ENCODE measurements around the gene HK2.
"Not testable (repeated sequence)": the region's sequence is repeated elsewhere in the genome, so short reads cannot be mapped to it uniquely, and the experiment has no call there.

HK2 gene

DNA sequence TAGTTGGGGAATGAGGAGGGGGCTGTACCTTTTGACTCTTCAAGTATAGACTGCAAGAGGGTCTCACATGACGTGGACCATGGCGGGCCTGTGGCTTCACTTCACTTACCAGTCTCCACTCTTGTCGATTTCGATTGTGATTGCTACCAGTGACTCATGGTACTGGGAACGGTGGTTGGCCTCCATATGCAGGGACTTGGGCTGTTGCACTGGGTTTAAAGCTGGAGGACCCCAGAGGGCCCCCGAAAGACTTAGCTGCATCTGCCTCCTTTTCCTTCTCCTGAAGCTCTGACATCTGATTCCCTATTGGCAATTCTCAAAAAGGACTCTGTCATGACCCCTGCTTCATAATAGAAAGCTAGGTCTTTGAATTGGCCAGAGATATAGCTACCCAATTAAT, 43.4 kb downstream of the HK2 start:
- no peak for DNase-seq (ENCODE audit: low read depth, low spot score)

DNA sequence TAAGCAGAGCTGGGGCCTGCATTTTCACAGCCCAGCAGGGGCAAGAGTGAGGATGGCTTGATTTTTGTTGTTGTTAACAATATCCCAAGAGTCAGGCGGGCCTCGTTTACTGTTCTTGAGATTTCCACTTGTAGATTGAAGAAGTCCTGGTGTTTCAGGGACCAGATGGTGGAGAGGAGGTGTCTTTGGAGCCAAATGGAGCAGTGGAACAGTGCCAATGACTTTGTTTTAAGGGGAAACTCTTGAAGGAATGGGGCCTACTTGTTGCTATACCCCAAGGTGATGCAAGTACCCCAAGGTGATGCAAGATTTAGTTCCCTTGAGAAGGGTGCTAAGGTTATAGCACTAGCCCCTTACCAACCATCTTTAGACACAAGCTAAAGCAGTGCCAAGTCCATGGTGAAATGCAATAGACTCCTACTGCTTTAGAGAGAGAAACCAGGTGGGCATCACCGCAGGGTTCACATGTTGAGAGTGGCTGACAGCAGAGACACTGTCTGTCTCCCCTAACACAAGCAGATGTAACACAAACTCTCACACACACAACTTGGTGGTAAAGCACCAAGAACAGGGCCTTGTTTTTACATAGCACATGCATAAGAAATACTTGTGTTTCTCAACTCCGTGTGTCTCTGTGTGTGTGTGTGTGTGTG, 44.0 kb downstream of the HK2 start:
- no peak for DNase-seq (ENCODE audit: low read depth, low spot score)

DNA sequence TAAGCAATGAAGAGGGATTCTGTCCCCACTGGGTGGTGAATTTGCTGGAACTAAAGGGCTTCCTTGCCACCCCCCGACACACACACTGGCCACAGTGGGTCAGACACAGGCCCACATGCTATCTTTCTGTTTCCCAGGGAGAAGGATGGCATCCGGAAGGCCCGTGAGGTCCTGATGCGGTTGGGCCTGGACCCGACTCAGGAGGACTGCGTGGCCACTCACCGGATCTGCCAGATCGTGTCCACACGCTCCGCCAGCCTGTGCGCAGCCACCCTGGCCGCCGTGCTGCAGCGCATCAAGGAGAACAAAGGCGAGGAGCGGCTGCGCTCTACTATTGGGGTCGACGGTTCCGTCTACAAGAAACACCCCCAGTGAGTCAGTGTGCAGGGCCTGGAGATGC, 44.6 kb downstream of the HK2 start:
- DNase-seq (ENCODE audit: low read depth, low spot score), result no peak

DNA sequence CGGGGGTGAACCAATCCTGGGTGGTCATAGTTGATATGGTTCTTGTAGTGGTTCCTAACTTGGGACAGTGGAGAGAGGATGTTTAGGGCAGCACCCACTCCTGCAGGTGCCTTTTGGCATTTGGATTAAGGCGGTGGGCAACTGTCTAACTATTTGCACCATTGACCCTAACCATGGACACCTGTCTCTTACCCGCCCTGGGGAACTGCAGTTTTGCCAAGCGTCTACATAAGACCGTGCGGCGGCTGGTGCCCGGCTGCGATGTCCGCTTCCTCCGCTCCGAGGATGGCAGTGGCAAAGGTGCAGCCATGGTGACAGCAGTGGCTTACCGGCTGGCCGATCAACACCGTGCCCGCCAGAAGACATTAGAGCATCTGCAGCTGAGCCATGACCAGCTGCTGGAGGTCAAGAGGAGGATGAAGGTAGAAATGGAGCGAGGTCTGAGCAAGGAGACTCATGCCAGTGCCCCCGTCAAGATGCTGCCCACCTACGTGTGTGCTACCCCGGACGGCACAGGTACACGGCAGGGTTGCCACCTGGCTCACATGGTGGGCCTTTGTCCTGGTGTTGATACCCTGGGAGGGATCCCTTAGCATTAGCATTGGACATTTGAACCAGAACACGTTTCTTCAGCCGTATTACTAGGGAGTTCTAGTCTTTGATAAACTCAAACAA, 46.3 kb downstream of the HK2 start:
- DNase-seq (ENCODE audit: low read depth, low spot score), result no peak

DNA sequence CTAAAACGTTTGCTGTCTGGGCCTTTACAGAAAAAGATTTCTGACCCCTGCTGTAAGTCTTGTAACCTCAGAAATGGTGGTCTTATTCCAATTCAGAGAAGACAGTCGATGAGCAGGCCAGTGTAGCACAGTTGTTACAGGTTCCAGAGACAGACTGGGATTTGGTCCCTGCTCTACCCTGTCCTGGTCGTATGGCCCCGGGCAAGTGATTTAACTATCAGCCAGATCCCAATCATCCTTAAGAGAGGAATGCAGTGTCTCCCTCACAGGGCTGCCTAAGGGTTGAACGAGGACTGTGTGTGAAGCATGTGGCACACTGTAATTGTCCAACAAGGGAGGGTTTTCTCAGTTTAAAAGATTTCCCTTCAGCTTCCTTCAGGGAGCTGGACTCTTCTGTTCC, 47.2 kb downstream of the HK2 start:
- DNase-seq (ENCODE audit: low read depth, low spot score), result no peak

DNA sequence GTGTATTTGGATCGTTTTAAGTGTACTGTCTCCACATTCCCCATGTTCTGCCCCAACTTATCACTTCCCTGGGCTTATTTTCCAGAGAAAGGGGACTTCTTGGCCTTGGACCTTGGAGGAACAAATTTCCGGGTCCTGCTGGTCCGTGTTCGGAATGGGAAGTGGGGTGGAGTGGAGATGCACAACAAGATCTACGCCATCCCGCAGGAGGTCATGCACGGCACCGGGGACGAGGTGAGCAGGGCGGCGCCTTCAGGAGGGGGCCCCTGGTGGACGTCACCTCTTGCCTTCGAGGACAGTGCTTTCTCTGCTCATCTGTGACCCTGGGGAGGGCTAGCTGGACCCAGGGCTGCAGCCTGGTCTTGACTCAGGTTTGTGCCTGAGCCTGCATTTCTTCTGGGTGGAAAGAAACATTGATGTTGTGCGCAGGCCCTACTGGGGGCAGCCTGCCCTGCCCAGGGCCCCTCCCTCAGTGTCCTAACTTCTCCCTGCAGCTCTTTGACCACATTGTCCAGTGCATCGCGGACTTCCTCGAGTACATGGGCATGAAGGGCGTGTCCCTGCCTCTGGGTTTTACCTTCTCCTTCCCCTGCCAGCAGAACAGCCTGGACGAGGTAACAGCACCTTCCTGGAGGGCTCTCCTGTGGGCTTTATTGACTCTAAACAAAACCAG, 47.8 kb downstream of the HK2 start:
- DNase-seq (ENCODE audit: low read depth, low spot score), result no peak

DNA sequence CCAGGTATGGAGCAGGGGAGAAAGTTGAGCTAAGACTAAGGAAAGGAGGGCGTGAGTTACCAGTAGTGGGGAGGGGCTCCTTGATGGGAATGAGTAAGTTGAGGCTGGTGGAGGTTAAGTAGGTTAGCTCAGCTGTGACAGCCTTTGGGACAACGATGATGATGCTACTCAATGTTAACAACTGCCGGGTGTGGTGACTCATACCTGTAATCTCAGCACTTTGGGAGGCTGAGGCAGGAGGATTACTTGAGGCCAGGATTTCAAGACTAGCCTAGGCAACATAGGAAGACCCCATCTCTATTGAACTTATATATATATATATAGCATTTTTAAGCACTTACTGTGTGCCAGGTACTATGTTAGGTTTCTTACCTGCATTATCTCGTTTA, 48.4 kb downstream of the HK2 start:
- DNase-seq (ENCODE audit: low read depth, low spot score), result no peak

DNA sequence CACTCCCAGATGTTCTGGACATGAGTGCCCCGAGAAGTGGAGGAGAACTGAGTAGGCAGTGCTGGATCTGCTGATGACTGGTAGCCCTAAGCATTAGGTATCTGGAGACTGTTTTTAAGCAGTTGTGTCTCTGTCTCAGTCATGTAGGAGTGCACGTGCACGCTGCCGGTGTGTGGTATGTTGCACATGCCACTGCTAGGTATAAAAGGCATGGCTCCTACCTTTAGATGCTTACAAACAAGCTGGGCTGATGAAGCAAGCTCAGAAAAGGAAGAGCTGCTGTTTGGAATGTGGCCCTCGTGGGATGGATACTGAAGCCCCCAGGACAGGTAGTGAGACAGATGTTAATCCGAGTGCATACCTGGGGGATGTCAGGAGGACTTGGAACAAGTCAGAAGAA, 49.1 kb downstream of the HK2 start:
- DNase-seq (ENCODE audit: low read depth, low spot score), result no peak

DNA sequence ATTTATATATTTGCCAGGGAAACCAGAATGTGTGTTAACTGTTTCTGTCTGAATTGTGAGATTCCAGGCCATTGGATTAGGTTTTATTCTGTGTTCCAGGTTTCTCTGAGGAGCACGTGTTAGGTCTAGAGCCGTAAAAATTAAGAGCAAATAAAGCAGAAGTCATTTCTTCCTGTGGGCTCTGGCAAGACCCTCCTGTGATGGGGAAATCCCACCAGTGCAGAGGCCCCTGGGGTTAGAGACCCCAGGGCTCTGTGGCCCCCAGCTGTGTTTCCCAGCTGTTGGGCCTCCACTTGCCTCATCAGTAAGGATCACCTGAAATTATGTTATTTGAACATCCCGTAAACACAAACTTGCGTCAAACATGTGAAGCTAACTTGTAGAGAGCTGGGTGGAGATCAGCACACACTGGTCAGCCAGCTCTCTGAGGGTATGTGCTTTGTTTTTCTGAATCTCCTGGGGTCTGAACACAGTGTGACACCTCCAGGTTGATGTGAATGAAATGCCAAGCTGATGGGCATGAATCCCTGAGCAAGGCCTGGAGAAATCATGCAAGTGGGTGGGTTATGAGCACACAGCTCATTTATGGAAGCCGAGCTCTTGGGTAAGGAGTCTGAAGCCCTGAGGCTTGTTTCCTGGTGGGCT, 50.3 kb downstream of the HK2 start:
- DNase-seq (ENCODE audit: low read depth, low spot score), result no peak

DNA sequence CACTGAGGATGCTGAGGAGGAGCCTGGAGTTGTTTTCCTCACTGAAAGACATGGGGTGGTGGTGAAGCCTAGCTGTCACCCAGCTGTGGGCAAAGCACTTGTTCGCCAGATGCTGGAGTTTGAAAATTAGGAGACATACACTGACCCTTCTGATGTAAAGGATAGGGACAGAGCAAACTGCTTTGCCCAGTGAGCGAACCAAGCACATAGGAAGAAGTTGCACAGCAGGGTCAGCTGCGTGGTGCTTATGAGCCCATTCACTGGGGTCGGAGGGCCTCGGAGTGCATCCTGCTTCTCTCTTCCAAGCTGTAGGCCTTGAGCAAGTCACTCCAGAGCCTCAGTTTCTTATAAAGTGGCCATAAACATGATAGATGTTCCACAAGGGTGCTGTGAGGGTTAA, 50.9 kb downstream of the HK2 start:
- no peak for DNase-seq (ENCODE audit: low read depth, low spot score)

DNA sequence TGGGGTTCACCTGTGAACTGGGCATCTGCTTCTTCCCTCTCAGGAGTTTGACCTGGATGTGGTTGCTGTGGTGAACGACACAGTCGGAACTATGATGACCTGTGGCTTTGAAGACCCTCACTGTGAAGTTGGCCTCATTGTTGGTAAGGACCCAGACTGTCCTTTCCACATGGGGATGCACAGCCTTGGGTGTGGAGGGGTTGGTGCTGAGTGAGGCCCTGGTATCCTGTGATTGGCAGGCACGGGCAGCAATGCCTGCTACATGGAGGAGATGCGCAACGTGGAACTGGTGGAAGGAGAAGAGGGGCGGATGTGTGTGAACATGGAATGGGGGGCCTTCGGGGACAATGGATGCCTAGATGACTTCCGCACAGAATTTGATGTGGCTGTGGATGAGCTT, 52.3 kb downstream of the HK2 start:
- DNase-seq (ENCODE audit: low read depth, low spot score), result no peak

DNA sequence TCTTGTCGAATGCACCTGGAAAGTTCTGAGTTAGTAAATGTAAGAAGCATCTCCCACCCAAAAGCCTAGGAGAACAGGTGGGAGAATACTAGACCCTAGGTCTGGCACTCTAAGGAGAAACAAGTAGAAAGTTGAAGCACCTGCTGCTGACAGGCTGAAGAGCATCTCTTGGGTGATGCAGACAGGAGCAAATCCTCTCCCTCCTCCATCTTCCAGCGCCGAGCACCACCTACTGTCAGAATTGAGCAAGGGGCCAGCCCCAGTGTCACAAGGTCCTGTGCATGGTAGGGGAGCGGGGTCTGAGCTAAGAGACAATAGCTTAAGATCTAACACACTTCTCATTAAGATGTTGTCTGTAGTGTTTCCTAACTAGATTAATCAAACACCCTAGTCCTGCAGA, 52.9 kb downstream of the HK2 start:
- DNase-seq (ENCODE audit: low read depth, low spot score), result no peak

DNA sequence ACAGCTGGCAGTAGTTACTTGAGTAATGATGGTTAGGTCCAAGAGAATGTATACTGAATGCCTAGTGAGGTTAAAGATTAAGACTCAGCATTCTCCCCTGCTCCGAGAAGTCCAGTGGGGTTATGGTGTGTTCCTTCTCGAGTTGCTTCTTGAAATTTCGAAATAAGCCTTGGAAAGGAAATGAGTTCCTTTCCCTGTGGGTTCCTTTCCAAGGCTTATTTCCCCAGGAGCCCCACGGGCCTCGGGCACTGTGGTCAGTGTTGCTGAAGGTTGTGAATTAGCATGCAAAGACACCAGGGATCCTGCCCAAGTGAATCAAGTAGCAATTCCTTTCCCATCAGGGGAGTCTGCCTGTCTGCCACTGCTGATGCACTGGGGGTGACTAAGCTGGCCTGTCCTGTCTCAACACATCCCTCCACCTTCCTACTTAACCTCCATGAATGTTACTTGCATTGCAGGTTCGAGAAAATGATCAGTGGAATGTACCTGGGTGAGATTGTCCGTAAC, 53.6 kb downstream of the HK2 start:
- no peak for DNase-seq (ENCODE audit: low read depth, low spot score)

DNA sequence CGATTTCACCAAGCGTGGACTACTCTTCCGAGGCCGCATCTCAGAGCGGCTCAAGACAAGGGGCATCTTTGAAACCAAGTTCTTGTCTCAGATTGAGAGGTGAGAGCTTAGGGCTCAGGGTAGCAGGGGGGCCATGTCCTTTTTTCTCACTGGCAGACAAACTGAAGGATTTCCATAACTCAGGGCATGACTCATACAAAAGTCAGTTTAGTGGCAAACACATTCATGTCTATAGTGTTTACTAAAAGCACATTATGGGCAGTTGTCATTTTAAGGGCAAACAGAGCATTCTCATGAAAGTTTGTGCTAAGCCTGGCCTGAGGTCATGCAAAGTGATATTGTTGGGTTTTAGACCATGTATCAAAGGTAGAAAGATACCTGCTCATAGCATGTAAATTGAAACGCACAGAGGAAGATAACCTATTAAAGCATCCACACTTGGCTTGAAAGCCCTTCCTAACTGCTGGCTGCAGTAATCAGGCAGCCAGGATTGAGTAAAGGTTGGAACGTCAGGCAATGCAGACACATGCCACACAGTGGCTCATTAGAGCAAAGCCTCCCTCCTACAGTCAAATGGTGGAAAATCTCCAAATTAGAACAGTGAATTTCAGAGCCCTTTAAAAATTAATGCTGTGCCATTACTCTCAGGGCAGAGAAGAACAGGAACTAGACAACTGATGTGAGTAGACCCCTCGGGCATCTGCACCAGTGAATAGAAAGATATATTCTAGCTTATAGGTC, 54.2 kb downstream of the HK2 start:
- DNase-seq (ENCODE audit: low read depth, low spot score), result no peak

DNA sequence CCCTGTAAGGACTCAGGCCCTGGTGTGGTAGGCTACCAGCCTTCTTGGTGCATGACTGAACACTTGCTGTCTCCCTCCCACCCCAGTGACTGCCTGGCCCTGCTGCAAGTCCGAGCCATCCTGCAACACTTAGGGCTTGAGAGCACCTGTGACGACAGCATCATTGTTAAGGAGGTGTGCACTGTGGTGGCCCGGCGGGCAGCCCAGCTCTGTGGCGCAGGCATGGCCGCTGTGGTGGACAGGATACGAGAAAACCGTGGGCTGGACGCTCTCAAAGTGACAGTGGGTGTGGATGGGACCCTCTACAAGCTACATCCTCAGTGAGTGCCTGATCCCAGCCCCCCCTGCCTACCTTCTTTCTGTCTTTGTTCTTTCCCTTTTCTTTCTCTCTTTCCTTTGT, 55.2 kb downstream of the HK2 start:
- DNase-seq (ENCODE audit: low read depth, low spot score), result no peak

DNA sequence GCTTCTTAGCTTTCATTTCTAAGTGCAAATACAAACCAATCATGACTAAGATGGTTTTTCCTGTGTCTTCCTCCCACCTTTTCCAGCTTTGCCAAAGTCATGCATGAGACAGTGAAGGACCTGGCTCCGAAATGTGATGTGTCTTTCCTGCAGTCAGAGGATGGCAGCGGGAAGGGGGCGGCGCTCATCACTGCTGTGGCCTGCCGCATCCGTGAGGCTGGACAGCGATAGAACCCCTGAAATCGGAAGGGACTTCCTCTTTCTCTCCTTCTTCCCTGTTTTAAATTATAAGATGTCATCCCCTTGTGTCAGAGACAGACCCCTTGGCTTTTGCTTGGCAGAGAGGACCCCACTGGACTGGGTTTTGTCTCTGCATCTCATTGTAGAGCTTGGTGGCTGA, 56.8 kb downstream of the HK2 start:
- no peak for DNase-seq (ENCODE audit: low read depth, low spot score)

DNA sequence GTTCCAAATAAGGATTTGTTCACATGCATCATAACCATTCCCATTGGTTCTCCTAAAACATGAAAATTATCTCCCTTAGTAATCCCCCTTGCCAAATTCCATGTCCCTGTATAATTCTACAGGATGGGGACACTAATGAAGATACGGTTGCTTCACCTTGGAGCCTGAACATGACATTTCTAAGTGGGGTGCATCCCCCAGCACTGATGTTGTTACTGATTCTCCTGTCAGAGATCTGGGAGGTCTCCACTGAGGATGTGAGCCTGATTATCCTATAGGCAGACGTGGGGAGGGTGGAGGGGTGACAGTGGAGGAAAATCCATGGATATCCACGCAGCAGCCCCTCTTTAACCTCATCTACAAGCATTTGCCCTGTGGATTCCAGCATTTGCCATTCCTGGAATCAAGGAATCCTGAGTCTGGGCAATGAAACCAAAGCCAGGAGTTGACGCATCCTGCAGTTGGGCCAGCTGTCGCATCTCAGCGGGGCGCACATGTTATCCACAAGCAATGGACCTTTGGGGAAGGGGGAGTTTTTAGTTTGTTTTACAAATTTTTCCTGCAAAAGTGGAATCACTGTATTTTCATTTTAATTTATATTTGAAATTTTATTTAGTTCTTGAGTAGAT, 57.3 kb downstream of the HK2 start:
- DNase-seq (ENCODE audit: low read depth, low spot score), result no peak

DNA sequence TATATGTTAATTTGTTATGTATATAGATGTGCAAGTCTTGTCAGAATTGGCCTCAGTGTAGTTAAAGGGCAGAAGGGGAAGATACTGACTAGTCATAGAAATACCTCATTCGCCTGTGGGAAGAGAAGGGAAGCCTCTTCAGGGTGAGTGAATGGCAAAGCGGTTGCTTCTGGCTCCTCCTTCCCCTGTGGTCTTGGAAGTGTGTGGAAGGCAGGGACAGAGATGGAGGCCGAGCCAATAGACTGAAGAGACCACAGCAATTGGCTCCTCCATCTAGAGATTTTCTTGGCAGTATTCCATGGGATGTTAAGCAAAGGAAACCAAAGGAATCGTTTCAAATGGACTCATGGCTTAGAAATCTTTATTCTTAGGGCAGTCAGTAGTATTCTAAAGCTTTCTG, 57.9 kb downstream of the HK2 start:
- DNase-seq (ENCODE audit: low read depth, low spot score), result not testable (repeated sequence)

DNA sequence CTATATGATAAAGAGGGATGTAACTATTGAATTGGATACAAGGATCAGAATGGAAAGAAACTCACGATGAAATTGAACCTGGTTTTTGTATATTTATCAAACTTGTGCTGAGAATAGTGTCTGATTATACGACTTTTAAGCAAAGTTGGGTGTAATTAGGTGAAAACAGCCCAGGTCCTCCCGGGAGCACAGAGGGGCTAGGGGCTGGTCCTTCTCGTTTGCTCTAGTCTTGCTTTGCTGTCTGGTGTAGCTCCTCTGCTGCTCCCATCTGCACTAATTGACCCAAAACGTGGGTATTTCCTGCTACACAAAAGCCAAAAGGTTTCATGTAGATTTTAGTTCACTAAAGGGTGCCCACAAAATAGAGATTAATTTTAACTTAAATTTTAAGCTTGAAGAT, 58.7 kb downstream of the HK2 start:
- DNase-seq (ENCODE audit: low read depth, low spot score), result no peak

DNA sequence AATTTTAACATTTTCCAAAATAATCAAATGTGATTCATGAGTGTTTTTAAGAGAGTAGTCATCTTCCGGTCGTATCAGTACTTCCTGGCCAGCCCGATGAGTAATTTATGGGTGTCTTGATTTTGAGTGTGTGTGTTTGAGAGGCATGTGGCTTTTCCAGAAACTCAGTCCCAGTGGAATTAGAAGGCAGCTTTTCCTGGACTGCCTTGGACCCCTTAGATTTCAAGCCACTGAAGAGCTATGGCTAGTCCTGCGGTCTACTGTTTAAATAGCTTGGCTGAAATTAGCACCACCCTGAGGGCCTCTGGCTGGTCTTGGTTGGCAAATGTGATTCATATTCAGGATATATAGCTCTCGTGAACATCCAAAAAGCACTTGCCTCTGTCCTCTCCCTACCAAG, 59.4 kb downstream of the HK2 start:
- DNase-seq (ENCODE audit: low read depth, low spot score), result no peak

DNA sequence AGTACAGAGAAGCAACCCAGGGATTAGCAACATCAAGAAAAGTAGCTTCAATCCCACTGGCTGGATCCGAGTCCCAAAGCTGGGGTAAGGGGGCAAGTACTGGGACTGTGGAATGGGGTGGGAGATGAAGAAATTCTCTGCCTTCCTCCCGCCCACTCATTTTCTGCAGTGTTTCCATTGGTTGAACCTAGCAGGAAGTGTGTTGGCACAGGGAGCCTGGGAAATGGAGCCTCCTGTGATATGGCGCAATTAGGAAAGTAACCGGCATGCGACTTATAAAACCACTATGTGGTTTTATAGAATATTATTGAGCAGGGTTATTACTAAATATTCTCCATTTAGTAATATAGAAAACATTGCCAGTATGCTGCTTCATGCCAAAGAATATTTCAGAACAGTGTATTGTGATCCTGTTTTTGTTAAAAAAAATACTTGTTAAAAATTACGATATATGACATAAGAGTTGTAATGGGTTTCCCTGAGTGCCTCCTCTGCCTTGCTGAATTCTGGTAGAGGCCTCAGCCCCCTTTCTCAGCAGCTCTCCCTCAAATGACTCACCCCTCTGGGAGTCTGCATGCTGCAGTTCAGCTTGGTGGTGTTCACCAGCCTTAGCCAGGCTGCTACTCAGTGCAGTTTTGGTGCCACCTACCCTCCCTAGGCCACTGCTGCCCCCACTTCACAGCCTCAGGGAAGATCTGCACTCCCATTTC, 60.5 kb downstream of the HK2 start:
- DNase-seq (ENCODE audit: low read depth, low spot score), result no peak
